ENCODE measurements around the gene DIP2A. TPM values are rescaled to one million over a fixed set of nuclear protein-coding genes. Genes with fewer than 3 reads are reported as not detected.

The DIP2A gene
- total RNA-seq, 1 donor from 2014 or later: 41.0 TPM

GRCh38 chr21:46411691-46412090 lies 47.0 kb upstream of the DIP2A start:
- Histone ChIP-seq H3K27me3 (ENCODE audit: low read depth) (no peaks in the 10 kb centered on the region), H3K36me3 (peaks cover 52% of the 10 kb centered on the region), H3K4me3 (no peak overlapping the region), H3K27ac (no peak overlapping the region), H3K9me3 (no peaks in the 10 kb centered on the region), H3K4me1 (no peaks in the 10 kb centered on the region)
- intact Hi-C loops (cut with DNase I): no loop called here
- ATAC-seq (no peak), DNase-seq (peak; percentile 28)
- TF ChIP-seq CTCF (IDR thresholded peaks at IDR 0.05): no peak

GRCh38 chr21:46412521-46413364 lies 45.9 kb upstream of the DIP2A start:
- peaks cover 60% of the 10 kb centered on the region for H3K36me3 ChIP-seq
- no peak overlapping the region for H3K27ac ChIP-seq
- no peaks in the 10 kb centered on the region for H3K27me3 ChIP-seq (ENCODE audit: low read depth)
- TF ChIP-seq CTCF (IDR thresholded peaks at IDR 0.05): no peak
- DNase-seq (peak; percentile 10), ATAC-seq (no peak)
- H3K9me3 ChIP-seq: no peaks in the 10 kb centered on the region
- intact Hi-C loops (cut with DNase I): no loop called here
- H3K4me3 ChIP-seq: no peak overlapping the region
- no peaks in the 10 kb centered on the region for H3K4me1 ChIP-seq

- H3K4me3 ChIP-seq: no peak overlapping the region
- intact Hi-C loops (cut with DNase I): no loop called here
- H3K4me1 ChIP-seq: no peaks in the 10 kb centered on the region
- H3K9me3 ChIP-seq: no peaks in the 10 kb centered on the region
- H3K36me3 ChIP-seq: peaks cover 66% of the 10 kb centered on the region
- H3K27ac ChIP-seq: no peak overlapping the region
- ATAC-seq (no peak), DNase-seq (no peak)
- H3K27me3 ChIP-seq (ENCODE audit: low read depth): no peaks in the 10 kb centered on the region
- TF ChIP-seq CTCF (IDR thresholded peaks at IDR 0.05): no peak
Observed at GRCh38 chr21:46413365-46413696, 45.4 kb upstream of the DIP2A start.

- intact Hi-C loops (cut with DNase I): no loop called here
- no peak for ATAC-seq
- Histone ChIP-seq H3K27me3 (ENCODE audit: low read depth) (no peaks in the 10 kb centered on the region), H3K36me3 (peaks cover 75% of the 10 kb centered on the region), H3K4me3 (no peak overlapping the region), H3K27ac (no peak overlapping the region), H3K9me3 (no peaks in the 10 kb centered on the region), H3K4me1 (no peaks in the 10 kb centered on the region)
- peak; percentile 21 for DNase-seq
- TF ChIP-seq CTCF (IDR thresholded peaks at IDR 0.05): no peak
Observed at GRCh38 chr21:46414965-46415275, 43.8 kb upstream of the DIP2A start.

- Histone ChIP-seq H3K27me3 (ENCODE audit: low read depth) (no peaks in the 10 kb centered on the region), H3K4me3 (no peak overlapping the region), H3K9me3 (no peaks in the 10 kb centered on the region), H3K4me1 (no peaks in the 10 kb centered on the region), H3K36me3 (peaks cover 77% of the 10 kb centered on the region), H3K27ac (no peak overlapping the region)
- intact Hi-C loops (cut with DNase I): no loop called here
- DNase-seq (no peak), ATAC-seq (no peak)
- TF ChIP-seq CTCF (IDR thresholded peaks at IDR 0.05): no peak
Observed at GRCh38 chr21:46416551-46416950, 42.1 kb upstream of the DIP2A start.
